Measurements from ENCODE around the gene NRM. TPM values are rescaled to one million over a fixed set of nuclear protein-coding genes. Genes with fewer than 3 reads are reported as not detected.

NRM gene
- total RNA-seq, 4 donors from 2014 or later, result 4.6 to 10.2 (median 6.2) TPM

DNA sequence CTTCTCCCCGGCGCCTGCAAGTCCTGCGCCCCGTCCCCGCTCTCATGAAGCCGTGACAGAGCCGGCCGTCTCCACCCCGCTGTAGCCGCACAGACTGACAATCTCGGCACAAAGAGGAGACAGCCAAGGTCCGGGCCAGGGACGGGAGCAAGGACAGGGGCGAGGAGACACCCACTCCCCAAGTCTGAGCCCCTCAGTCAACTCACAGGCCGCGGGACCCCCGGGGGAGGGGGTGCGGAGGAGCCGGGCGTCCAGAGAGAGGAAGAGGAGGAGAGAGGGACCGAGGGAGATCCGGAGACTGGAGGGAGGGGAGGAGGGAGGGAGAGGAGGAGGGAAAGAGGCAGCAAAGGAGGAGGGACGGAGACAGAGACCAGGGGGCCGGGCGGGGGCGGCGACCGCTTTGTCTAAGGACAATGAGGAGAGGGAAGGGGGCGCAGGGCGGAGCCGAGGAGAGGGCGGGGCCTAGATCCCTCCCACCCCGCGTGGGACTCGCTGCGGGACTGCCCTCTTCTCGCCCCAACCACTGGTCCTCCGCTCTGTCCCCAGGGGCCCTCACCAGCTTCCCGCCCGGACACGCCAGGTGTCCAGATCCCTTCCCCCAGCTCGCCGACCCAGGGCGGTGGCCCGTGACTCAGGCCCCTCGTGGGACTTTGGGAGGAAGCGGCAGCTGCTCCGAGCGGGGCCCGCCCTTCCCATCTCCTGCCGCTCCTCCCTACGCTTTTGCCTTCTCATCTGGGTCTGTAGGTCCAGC, 3.7 kb downstream of the NRM start:
- TF ChIP-seq CTCF (IDR thresholded peaks at IDR 0.05) (no peak), EP300 (IDR thresholded peaks at IDR 0.05) (peak; percentile 36), POLR2AphosphoS5 (IDR thresholded peaks at IDR 0.05) (peak; percentile 94 to 96), POLR2A (IDR thresholded peaks at IDR 0.05; ENCODE audit: low read depth) (no peak)
- Histone ChIP-seq H3K4me1 (peaks cover 53 to 84% (median 80%) of the 10 kb centered on the region in 4 donors), H3K27me3 (no peaks in the 10 kb centered on the region), H3K27ac (replicated peaks in 1 of 4) (peak overlapping the region; percentile 95 to 99 (median 97)), H3K9me3 (no peaks in the 10 kb centered on the region), H3K4me3 (peak overlapping the region; percentile 70 to 93 (median 80)), H3K36me3 (peaks cover 0 to 4% (median 0%) of the 10 kb centered on the region in 4 donors)
- DNase-seq (ENCODE audit: extremely low spot score), result peak; percentile 99
- WGBS, result 1% methylated on average over 29 of the region's 52 CpGs
- intact Hi-C loops (cut with DNase I), result loop anchor here (10.0 kb wide), 1 partner anchor 198 kb away; the partner anchor contains the start of gene DDR1

DNA sequence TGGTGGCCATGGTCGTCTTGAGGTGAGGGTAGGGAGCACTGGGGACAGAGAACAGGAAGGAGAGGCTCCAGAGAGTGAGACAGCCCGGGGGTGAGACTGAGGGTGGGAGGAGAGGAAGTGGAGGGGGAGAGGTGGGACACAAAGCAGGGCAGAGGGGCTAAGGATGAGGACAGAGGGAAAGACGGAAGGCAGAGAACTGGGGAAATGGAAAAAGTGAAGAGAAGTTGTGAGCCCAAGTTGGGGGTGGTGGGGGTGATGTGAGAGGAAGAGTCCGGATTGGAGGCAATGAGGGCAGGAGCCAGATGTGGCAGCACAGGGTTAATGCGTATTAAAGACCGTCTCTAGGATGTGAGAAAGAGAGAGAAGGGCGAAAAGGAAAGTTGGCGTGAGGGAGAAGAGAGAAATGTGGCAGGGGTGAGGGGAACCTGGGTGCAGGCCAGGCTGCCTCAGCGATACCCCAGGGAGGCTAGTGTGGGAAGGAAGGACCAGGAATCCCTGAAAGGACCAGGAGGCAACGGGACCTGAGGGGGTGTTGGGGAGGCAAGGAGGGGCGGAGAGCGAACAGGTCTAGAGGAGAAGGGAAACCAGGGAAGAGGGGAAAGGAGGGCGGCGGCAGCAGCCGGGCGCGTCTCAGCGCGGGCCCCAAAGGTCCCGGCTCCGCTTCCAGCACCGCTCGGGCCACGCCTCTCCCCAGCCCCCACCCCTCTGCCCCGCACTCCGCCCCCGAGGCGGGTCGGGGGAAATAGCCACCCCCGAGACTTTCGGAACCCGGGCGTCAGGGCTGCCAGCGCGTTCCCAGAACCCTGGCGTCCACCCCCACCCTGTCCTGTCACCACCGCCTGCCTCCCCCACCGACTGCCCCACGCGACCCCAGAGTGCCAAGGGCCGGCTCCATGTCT, 4.5 kb downstream of the NRM start, which contains the start of gene PPP1R18:
TSS of gene PPP1R18 (minus strand) at position 637 of the 899 bp plus-strand sequence. CDS start at position 10, 627 bp downstream.
- intact Hi-C loops (cut with DNase I), result loop anchor here (10.0 kb wide), 1 partner anchor 199 kb away; the partner anchor contains the start of gene DDR1
- DNase-seq (ENCODE audit: extremely low spot score), result peak; percentile 95
- no peak for TF ChIP-seq CTCF (IDR thresholded peaks at IDR 0.05)
- TF ChIP-seq POLR2AphosphoS5 (IDR thresholded peaks at IDR 0.05), result peak; percentile 68 to 91
- under 1% methylated on average over 22 of the region's 41 CpGs for WGBS
- H3K36me3 ChIP-seq, result peaks cover 0 to 6% (median 0%) of the 10 kb centered on the region in 4 donors
- H3K27ac ChIP-seq (replicated peaks in 1 of 4), result peak within 1 kb of the TSS; percentile 95 to 99 (median 97)
- peak within 1 kb of the TSS; percentile 70 to 93 (median 80) for H3K4me3 ChIP-seq
- no peaks in the 10 kb centered on the region for H3K9me3 ChIP-seq
- H3K4me1 ChIP-seq, result peaks cover 57 to 86% (median 83%) of the 10 kb centered on the region in 4 donors
- H3K27me3 ChIP-seq, result no peaks in the 10 kb centered on the region

GRCh38 chr6:30685157-30686008, 5.4 kb downstream of the NRM start:
- TF ChIP-seq POLR2A (IDR thresholded peaks at IDR 0.05; ENCODE audit: low read depth) (no peak), CTCF (IDR thresholded peaks at IDR 0.05) (peak in 1 of 3 experiments; percentile 10)
- Histone ChIP-seq H3K9me3 (no peaks in the 10 kb centered on the region), H3K27ac (replicated peaks in 1 of 4) (peak overlapping the region; percentile 95 to 99 (median 97)), H3K36me3 (peaks cover 0 to 13% (median 2%) of the 10 kb centered on the region in 4 donors), H3K4me3 (peak overlapping the region; percentile 70 to 93 (median 80)), H3K4me1 (peaks cover 64 to 89% (median 86%) of the 10 kb centered on the region in 4 donors), H3K27me3 (no peaks in the 10 kb centered on the region)
- 13% methylated on average over 19 of the region's 29 CpGs for WGBS
- intact Hi-C loops (cut with DNase I), result loop anchor here (10.0 kb wide), 1 partner anchor 199 kb away; the partner anchor contains the start of gene DDR1
- DNase-seq (ENCODE audit: extremely low spot score), result no peak
